Karpas-422 (cell line): ENCODE data around the gene ADAMTSL2. TPM values are rescaled to one million over a fixed set of nuclear protein-coding genes. Genes with fewer than 3 reads are reported as not detected.

ENCODE experiments used
- DNase-seq: peaks from one replicate; pipeline ENCODE4 v3.0.0-alpha.2; 2015
- H2AFZ ChIP-seq: fragments of 200-600 bp; sonication (generic); 2 replicates; pipeline ENCODE4 v1.6.1; 2014; ENCODE audit warnings: antibody characterized with exemption, low read length, mixed read lengths
- H3K27ac ChIP-seq: fragments of 200-600 bp; sonication (generic); 2 replicates; pipeline ENCODE4 v1.5.1; 2014; ENCODE audit warnings: mild to moderate bottlenecking, low read length, moderate library complexity
- H3K27me3 ChIP-seq: fragments of 200-600 bp; sonication (generic); 2 replicates; pipeline ENCODE4 v1.6.1; 2014; ENCODE audit warnings: low read length, mixed read lengths
- H3K36me3 ChIP-seq: fragments of 200-600 bp; sonication (generic); 2 replicates; pipeline ENCODE4 v1.6.1; 2014; ENCODE audit warnings: low read length, mixed read lengths; ENCODE audit not compliant: insufficient read depth
- H3K4me1 ChIP-seq: fragments of 200-600 bp; sonication (generic); 2 replicates; pipeline ENCODE4 v1.6.1; 2014; ENCODE audit warnings: mild to moderate bottlenecking, low read length, mixed read lengths
- H3K4me2 ChIP-seq: fragments of 200-600 bp; sonication (generic); 2 replicates; pipeline ENCODE4 v1.6.1; 2014; ENCODE audit warnings: low read length, low read depth, mild to moderate bottlenecking; ENCODE audit not compliant: poor library complexity, severe bottlenecking
- H3K4me3 ChIP-seq: fragments of 200-600 bp; sonication (generic); 2 replicates; pipeline ENCODE4 v1.5.1; 2014; ENCODE audit warnings: mild to moderate bottlenecking, antibody characterized with exemption, low read length, mixed read lengths
- H3K79me2 ChIP-seq: fragments of 200-600 bp; sonication (generic); 2 replicates; pipeline ENCODE4 v1.6.1; 2014; ENCODE audit warnings: mild to moderate bottlenecking, low read length, mixed read lengths
- H3K9ac ChIP-seq: fragments of 200-600 bp; sonication (generic); 2 replicates; pipeline ENCODE4 v1.6.0; 2014; ENCODE audit warnings: low read length
- H3K9me2 ChIP-seq: fragments of 200-600 bp; sonication (generic), shearing (Covaris generic); replicated peaks from 2 replicates; pipeline ENCODE4 v1.6.0; 2014; ENCODE audit warnings: mild to moderate bottlenecking, low read length, moderate library complexity; ENCODE audit not compliant: insufficient read depth
- H3K9me3 ChIP-seq: fragments of 300-700, 200-600 bp; sonication (generic); 2 replicates; pipeline ENCODE4 v1.6.1; 2014; ENCODE audit warnings: low read length, mixed read lengths
- H4K20me1 ChIP-seq: fragments of 200-600 bp; sonication (generic); 2 replicates; pipeline ENCODE4 v1.6.1; 2014; ENCODE audit warnings: mild to moderate bottlenecking, antibody characterized with exemption, low read length, low read depth; ENCODE audit not compliant: insufficient read depth
- total RNA-seq: library from RNA; depleted of rRNA; stranded (reverse); fragments of >200 nt; shearing (Covaris generic); gene quantifications from 2 replicates; pipeline ENCODE4 v1.2.3, GENCODE V29; 2014; ENCODE audit warnings: low replicate concordance

ADAMTSL2 gene
- total RNA-seq, 1 experiment from 2014 or later: not detected

GRCh38 chr9:133592731-133593409, 58.4 kb downstream of the ADAMTSL2 start:
- peak; percentile 49 for DNase-seq
- peaks cover 4% of the 10 kb centered on the region; the same call in 1 of the 2 replicates for H3K27me3 ChIP-seq
- H2AFZ ChIP-seq: no peak overlapping the region

GRCh38 chr9:133593587-133594253, 59.2 kb downstream of the ADAMTSL2 start:
- Histone ChIP-seq H3K4me2 (no peak overlapping the region), H3K4me1 (peaks cover 9% of the 10 kb centered on the region), H3K36me3 (no peaks in the 10 kb centered on the region), H3K27ac (no peak overlapping the region), H2AFZ (no peak overlapping the region), H3K79me2 (no peaks in the 10 kb centered on the region), H3K9me2 (no peaks in the 10 kb centered on the region), H3K27me3 (peaks cover 4% of the 10 kb centered on the region; the same call in 1 of the 2 replicates), H4K20me1 (no peaks in the 10 kb centered on the region), H3K4me3 (no peak overlapping the region), H3K9me3 (peaks cover 13% of the 10 kb centered on the region), H3K9ac (no peak overlapping the region)
- no peak for DNase-seq

More at GRCh38 chr9:133592731-133593409, 58.4 kb downstream of the ADAMTSL2 start:
- Histone ChIP-seq H4K20me1 (no peaks in the 10 kb centered on the region), H3K9me2 (no peaks in the 10 kb centered on the region), H3K27ac (no peak overlapping the region), H3K4me3 (no peak overlapping the region), H3K9ac (no peak overlapping the region), H3K36me3 (no peaks in the 10 kb centered on the region), H3K4me1 (peaks cover under 1% of the 10 kb centered on the region; the same call in 1 of the 2 replicates), H3K4me2 (no peak overlapping the region), H3K79me2 (no peaks in the 10 kb centered on the region), H3K9me3 (peaks cover 17% of the 10 kb centered on the region)

DNA sequence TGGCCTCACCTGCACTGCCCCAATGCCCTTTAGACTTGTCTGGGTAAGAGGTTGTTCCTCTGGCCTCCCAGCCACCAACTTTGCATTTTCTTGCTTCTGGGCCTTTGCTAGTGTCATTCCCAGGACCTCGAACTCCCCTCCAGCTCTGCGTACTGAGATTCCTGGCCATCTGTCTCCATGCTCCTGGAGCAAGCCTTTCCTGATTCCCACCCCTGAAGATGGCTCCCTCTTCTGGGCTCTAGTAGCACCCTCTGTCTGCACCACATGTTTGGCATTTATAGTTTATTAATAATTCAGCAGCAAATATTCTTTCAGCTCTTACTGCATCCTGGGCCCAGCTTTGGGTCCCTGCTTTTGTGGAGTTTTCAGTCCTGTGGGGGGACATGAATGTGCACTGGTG, 59.8 kb downstream of the ADAMTSL2 start:
- Histone ChIP-seq H3K9ac (no peak overlapping the region), H3K4me2 (no peak overlapping the region), H2AFZ (no peak overlapping the region), H3K36me3 (no peaks in the 10 kb centered on the region), H3K27me3 (peaks cover 4% of the 10 kb centered on the region; the same call in 1 of the 2 replicates), H4K20me1 (no peaks in the 10 kb centered on the region), H3K4me3 (no peak overlapping the region), H3K9me2 (no peaks in the 10 kb centered on the region), H3K9me3 (peaks cover 13% of the 10 kb centered on the region), H3K27ac (no peak overlapping the region), H3K79me2 (no peaks in the 10 kb centered on the region), H3K4me1 (peaks cover 9% of the 10 kb centered on the region)
- no peak for DNase-seq

DNA sequence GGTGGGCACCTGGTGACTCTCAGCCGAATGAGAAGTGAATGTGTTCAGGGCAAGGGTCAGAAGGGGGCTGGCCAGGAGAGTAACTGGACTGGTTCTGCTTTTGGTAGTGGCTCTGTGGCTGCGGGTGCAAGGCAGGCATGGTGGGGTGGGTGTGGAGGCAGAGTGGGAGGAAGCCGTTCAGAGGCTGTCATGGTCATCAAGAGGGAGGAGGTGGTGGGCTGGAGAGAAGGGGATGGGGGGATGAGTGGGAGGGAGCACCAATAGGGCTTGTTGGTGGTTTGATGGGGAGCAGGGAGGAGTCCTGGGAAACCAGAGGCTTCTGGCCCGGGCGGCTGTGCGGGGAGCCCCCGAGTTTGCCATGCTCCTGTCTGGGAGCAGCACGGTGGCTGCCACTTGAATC, 61.4 kb downstream of the ADAMTSL2 start:
- H2AFZ ChIP-seq: no peak overlapping the region
- peaks cover 4% of the 10 kb centered on the region; the same call in 1 of the 2 replicates for H3K27me3 ChIP-seq
- H3K4me1 ChIP-seq: peaks cover 9% of the 10 kb centered on the region

DNA sequence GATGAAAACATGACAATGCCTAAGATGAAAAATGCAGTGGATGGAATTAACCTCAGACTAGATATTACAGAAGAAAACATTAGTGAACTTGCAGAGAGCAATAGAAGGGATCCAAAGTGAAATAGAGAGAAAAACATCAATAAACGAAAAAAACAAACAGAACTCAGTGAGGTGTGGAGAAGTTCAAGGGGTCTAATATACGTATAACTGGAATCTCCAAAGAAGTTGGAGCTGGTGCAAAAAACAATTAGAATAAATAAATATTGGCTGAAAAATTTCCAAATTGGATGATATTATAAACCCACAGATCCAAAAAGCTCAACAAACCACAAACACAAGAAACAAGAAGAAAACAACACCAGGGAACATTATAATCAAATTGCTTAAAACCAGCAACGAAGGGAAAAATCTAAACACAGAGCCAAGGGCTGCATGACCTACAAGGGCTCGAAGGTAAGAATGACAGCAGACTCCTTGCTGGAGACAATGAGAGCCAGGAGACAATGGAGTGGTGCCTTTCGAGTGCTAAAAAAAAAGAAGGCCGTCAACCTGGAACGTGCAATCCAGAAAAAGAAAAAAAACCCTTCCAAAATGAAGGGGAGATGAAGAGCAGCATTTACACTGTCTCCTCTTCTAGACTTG, 62.9 kb downstream of the ADAMTSL2 start:
- no peaks in the 10 kb centered on the region for H3K79me2 ChIP-seq
- no peak for DNase-seq
- H4K20me1 ChIP-seq: no peaks in the 10 kb centered on the region
- no peak overlapping the region for H3K27ac ChIP-seq
- H3K9me3 ChIP-seq: peaks cover 13% of the 10 kb centered on the region
- no peaks in the 10 kb centered on the region for H3K9me2 ChIP-seq
- peaks cover 9% of the 10 kb centered on the region for H3K4me1 ChIP-seq
- H3K4me3 ChIP-seq: no peak overlapping the region
- H3K27me3 ChIP-seq: peaks cover 4% of the 10 kb centered on the region; the same call in 1 of the 2 replicates
- no peak overlapping the region for H2AFZ ChIP-seq
- H3K4me2 ChIP-seq: no peak overlapping the region
- no peak overlapping the region for H3K9ac ChIP-seq
- no peaks in the 10 kb centered on the region for H3K36me3 ChIP-seq

More for the DNA sequence above, 61.4 kb downstream of the ADAMTSL2 start:
- H3K9me3 ChIP-seq: peaks cover 13% of the 10 kb centered on the region
- no peaks in the 10 kb centered on the region for H3K9me2 ChIP-seq
- no peak overlapping the region for H3K4me2 ChIP-seq
- no peaks in the 10 kb centered on the region for H4K20me1 ChIP-seq
- no peak overlapping the region for H3K4me3 ChIP-seq
- no peak overlapping the region for H3K27ac ChIP-seq
- no peak overlapping the region for H3K9ac ChIP-seq
- H3K79me2 ChIP-seq: no peaks in the 10 kb centered on the region
- DNase-seq: no peak
- no peaks in the 10 kb centered on the region for H3K36me3 ChIP-seq

- Histone ChIP-seq H3K27ac (no peak overlapping the region), H3K4me3 (no peak overlapping the region), H3K79me2 (no peaks in the 10 kb centered on the region), H3K9me2 (no peaks in the 10 kb centered on the region), H3K9me3 (peaks cover 13% of the 10 kb centered on the region), H3K4me2 (no peak overlapping the region), H3K36me3 (no peaks in the 10 kb centered on the region), H4K20me1 (no peaks in the 10 kb centered on the region), H3K27me3 (peaks cover 4% of the 10 kb centered on the region; the same call in 1 of the 2 replicates), H3K4me1 (peaks cover 10% of the 10 kb centered on the region), H2AFZ (no peak overlapping the region), H3K9ac (no peak overlapping the region)
- DNase-seq: no peak
Measured at GRCh38 chr9:133598978-133599377, 64.5 kb downstream of the ADAMTSL2 start.

GRCh38 chr9:133599470-133600173, 65.1 kb downstream of the ADAMTSL2 start:
- Histone ChIP-seq H2AFZ (no peak overlapping the region), H3K4me3 (no peak overlapping the region), H3K36me3 (no peaks in the 10 kb centered on the region), H3K9me3 (peaks cover 13% of the 10 kb centered on the region), H4K20me1 (no peaks in the 10 kb centered on the region), H3K27ac (no peak overlapping the region), H3K79me2 (no peaks in the 10 kb centered on the region), H3K4me1 (peaks cover 17% of the 10 kb centered on the region), H3K9ac (no peak overlapping the region), H3K27me3 (peaks cover 4% of the 10 kb centered on the region; the same call in 1 of the 2 replicates), H3K9me2 (no peaks in the 10 kb centered on the region), H3K4me2 (no peak overlapping the region)
- no peak for DNase-seq
